HG03139 (cell line): ENCODE data around the gene STRADA.

Experiments
- ATAC-seq: cut with Tn5 transposase; IDR thresholded peaks from one replicate; pipeline ENCODE4 v1.9.1; 2021; ENCODE audit not compliant: unreplicated experiment

The STRADA gene

GRCh38 chr17:63701868-63702720, 39.5 kb downstream of the STRADA start:
- ATAC-seq: no peak

GRCh38 chr17:63701456-63701820, 40.2 kb downstream of the STRADA start:
- ATAC-seq: no peak

- no peak for ATAC-seq
These were observed 40.8 kb downstream of the STRADA start for GRCh38 chr17:63700528-63701455.

- no peak for ATAC-seq
These were observed 41.7 kb downstream of the STRADA start, which contains the start of gene LIMD2 for GRCh38 chr17:63699638-63700527. Gene LIMD2, minus strand, starts transcription at chr17:63700125. Its CDS starts 827 bp downstream, at chr17:63699298.

GRCh38 chr17:63698886-63699637, 42.5 kb downstream of the STRADA start:
- ATAC-seq: no peak

- ATAC-seq: no peak
These were observed 43.2 kb downstream of the STRADA start for GRCh38 chr17:63698381-63698885.

- ATAC-seq: no peak
These were observed 44.0 kb downstream of the STRADA start for GRCh38 chr17:63697341-63698286.

- ATAC-seq: no peak
These were observed 45.1 kb downstream of the STRADA start for GRCh38 chr17:63696381-63696961.

GRCh38 chr17:63695889-63696288, 45.7 kb downstream of the STRADA start:
- ATAC-seq: no peak

- ATAC-seq: no peak
These were observed 46.4 kb downstream of the STRADA start for GRCh38 chr17:63694950-63695773.

GRCh38 chr17:63694229-63694949, 47.2 kb downstream of the STRADA start:
- no peak for ATAC-seq

- ATAC-seq: no peak
These were observed 48.0 kb downstream of the STRADA start for GRCh38 chr17:63693411-63694113.

GRCh38 chr17:63692195-63692816, 49.3 kb downstream of the STRADA start:
- ATAC-seq: no peak

GRCh38 chr17:63689479-63689878, 52.1 kb downstream of the STRADA start:
- no peak for ATAC-seq

GRCh38 chr17:63688396-63689020, 53.1 kb downstream of the STRADA start:
- no peak for ATAC-seq
